ENCODE results near the gene STXBP4. TPM values are rescaled to one million over a fixed set of nuclear protein-coding genes. Genes with fewer than 3 reads are reported as not detected.

The STXBP4 gene
- total RNA-seq, 4 donors from 2014 or later, result 15.4 to 22.6 (median 19.8) TPM

GRCh38 chr17:54927525-54927924 lies 41.0 kb upstream of the STXBP4 start:
- Histone ChIP-seq H3K27me3 (no peaks in the 10 kb centered on the region), H3K36me3 (peaks cover 0 to 53% (median 27%) of the 10 kb centered on the region in 4 donors), H3K9me3 (no peaks in the 10 kb centered on the region), H3K4me1 (no peaks in the 10 kb centered on the region), H3K27ac (replicated peaks in 1 of 4) (no peak overlapping the region), H3K4me3 (no peak overlapping the region)
- 82% methylated on average over 3 of the region's 3 CpGs for WGBS
- intact Hi-C loops (cut with DNase I), result no loop called here
- no peak for TF ChIP-seq EP300 (IDR thresholded peaks at IDR 0.05)
- no peak for DNase-seq (ENCODE audit: extremely low spot score)

GRCh38 chr17:54932711-54933110 lies 35.9 kb upstream of the STXBP4 start:
- Histone ChIP-seq H3K27me3 (no peaks in the 10 kb centered on the region), H3K27ac (replicated peaks in 1 of 4) (no peak overlapping the region), H3K4me3 (no peak overlapping the region), H3K4me1 (no peaks in the 10 kb centered on the region), H3K9me3 (no peaks in the 10 kb centered on the region), H3K36me3 (peaks cover 10 to 76% (median 41%) of the 10 kb centered on the region in 4 donors)
- 0% methylated on average over 1 of the region's 1 CpG for WGBS
- no peak for DNase-seq (ENCODE audit: extremely low spot score)
- intact Hi-C loops (cut with DNase I), result no loop called here
- TF ChIP-seq POLR2A (IDR thresholded peaks at IDR 0.05; ENCODE audit: low read depth) (no peak), CTCF (IDR thresholded peaks at IDR 0.05) (no peak), EP300 (IDR thresholded peaks at IDR 0.05) (no peak), POLR2AphosphoS5 (IDR thresholded peaks at IDR 0.05) (no peak)

GRCh38 chr17:54933921-54934320 lies 34.6 kb upstream of the STXBP4 start:
- H3K36me3 ChIP-seq, result peaks cover 10 to 76% (median 39%) of the 10 kb centered on the region in 4 donors
- H3K4me3 ChIP-seq, result no peak overlapping the region
- H3K4me1 ChIP-seq, result no peaks in the 10 kb centered on the region
- DNase-seq (ENCODE audit: extremely low spot score), result no peak
- TF ChIP-seq CTCF (IDR thresholded peaks at IDR 0.05) (no peak), EP300 (IDR thresholded peaks at IDR 0.05) (no peak), POLR2A (IDR thresholded peaks at IDR 0.05; ENCODE audit: low read depth) (no peak), POLR2AphosphoS5 (IDR thresholded peaks at IDR 0.05) (no peak)
- intact Hi-C loops (cut with DNase I), result no loop called here
- H3K9me3 ChIP-seq, result no peaks in the 10 kb centered on the region
- H3K27ac ChIP-seq (replicated peaks in 1 of 4), result no peak overlapping the region
- no peaks in the 10 kb centered on the region for H3K27me3 ChIP-seq
- WGBS, result 88% methylated on average over 3 of the region's 3 CpGs

- Histone ChIP-seq H3K4me3 (no peak overlapping the region), H3K9me3 (no peaks in the 10 kb centered on the region), H3K36me3 (peaks cover 10 to 80% (median 36%) of the 10 kb centered on the region in 4 donors), H3K4me1 (no peaks in the 10 kb centered on the region), H3K27me3 (no peaks in the 10 kb centered on the region), H3K27ac (replicated peaks in 1 of 4) (no peak overlapping the region)
- TF ChIP-seq POLR2A (IDR thresholded peaks at IDR 0.05; ENCODE audit: low read depth), result no peak
- TF ChIP-seq POLR2AphosphoS5 (IDR thresholded peaks at IDR 0.05), result no peak
- no peak for TF ChIP-seq CTCF (IDR thresholded peaks at IDR 0.05)
- TF ChIP-seq EP300 (IDR thresholded peaks at IDR 0.05), result no peak
- intact Hi-C loops (cut with DNase I), result no loop called here
- no peak for DNase-seq (ENCODE audit: extremely low spot score)
- 85% methylated on average over 5 of the region's 5 CpGs for WGBS
These were observed 33.1 kb upstream of the STXBP4 start for GRCh38 chr17:54935471-54935870.

GRCh38 chr17:54937018-54937417 lies 31.5 kb upstream of the STXBP4 start:
- Histone ChIP-seq H3K4me3 (no peak overlapping the region), H3K4me1 (no peaks in the 10 kb centered on the region), H3K36me3 (peaks cover 10 to 68% (median 27%) of the 10 kb centered on the region in 4 donors), H3K9me3 (no peaks in the 10 kb centered on the region), H3K27me3 (no peaks in the 10 kb centered on the region), H3K27ac (replicated peaks in 1 of 4) (no peak overlapping the region)
- TF ChIP-seq CTCF (IDR thresholded peaks at IDR 0.05), result no peak
- TF ChIP-seq EP300 (IDR thresholded peaks at IDR 0.05), result no peak
- no peak for TF ChIP-seq POLR2AphosphoS5 (IDR thresholded peaks at IDR 0.05)
- no peak for TF ChIP-seq POLR2A (IDR thresholded peaks at IDR 0.05; ENCODE audit: low read depth)
- DNase-seq (ENCODE audit: extremely low spot score), result no peak
- WGBS, result 63% methylated on average over 5 of the region's 5 CpGs
- intact Hi-C loops (cut with DNase I), result no loop called here
